NCI-H524 treated with DMSO at 0.1 percent for 48 hours (cell line): ENCODE data around the gene SHROOM3.
"Not testable (repeated sequence)": the region's sequence is repeated elsewhere in the genome, so short reads cannot be mapped to it uniquely, and the experiment has no call there.

ENCODE experiments used
- DNase-seq: peaks from one replicate; lab custom pipeline; 2025; lab: John Stamatoyannopoulos, UW

Gene SHROOM3

DNA sequence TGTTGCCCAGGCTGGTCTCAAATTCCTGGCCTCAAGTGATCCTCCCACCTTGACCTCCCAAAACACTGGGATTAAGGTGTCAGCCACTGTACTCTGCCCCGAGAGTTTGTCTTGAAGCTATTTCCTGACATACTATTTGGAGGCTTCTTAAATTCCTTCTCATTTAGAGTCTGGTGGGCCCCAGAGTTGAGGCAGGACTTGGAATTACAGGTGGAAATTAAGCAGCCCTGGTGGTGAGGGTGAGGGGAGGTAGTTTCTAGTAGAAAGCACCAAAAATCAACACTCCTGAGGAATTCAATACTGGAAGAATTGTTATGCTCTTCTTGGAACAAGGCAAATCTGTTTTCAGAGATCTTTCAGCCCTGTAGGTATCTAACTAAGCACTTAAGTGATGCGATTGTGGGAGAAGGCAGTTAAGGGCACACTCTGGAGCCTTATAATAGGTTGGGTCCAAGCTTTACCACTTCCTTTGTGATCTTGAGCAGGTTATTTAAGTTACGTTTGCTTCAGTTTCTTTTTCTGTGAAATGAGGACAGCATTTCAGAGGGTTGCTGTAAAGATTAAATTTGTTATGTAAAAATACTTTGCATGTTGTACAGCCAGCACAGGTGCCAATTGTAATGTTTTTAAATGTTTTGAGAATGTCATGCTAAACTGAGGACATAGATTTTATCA is 262.2 kb downstream of the SHROOM3 start:
- no peak for DNase-seq

DNA sequence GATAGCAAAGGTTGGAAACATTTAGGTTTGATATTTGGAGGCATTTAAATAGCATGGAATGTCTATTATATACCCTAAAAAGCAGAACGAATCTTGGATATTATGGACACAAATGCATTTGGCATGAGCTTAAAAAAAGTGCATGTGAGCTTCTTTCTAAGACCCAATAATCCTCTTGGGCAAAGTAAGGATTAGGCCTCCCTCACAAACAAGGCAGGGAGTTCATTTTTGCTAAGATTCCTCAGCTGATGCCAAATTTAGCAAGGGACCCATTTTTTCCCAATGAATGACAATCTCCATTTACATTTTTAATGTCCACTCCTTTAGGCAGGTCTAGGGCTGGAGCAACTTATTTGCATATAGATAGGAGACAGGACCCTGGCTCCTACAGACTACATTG is 263.1 kb downstream of the SHROOM3 start:
- no peak for DNase-seq

DNA sequence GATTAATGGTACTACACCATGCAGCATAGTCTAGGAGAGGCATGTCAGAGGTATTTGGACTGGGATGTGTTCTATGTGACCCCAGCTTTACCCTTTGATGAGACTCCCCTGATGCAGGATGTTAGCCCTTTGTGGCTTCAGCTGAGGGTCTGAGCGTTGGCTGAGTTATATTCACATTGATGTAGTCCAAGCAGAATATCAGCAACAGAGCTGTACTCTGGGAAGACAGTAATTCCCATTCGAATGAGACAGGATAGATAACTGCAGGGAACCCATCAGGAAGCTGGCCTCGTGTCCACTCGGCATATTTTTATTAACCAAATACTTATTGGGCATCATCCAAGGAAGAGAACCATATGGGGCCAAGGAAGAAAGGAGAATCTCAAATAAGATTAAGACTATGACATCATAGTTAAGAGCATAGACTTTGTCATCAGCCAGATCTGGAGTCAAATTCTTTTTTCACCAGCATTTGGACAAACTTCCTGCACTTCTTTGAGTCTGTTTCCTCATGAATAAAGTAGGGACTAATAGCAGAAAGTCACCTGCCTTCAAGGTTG is 264.8 kb downstream of the SHROOM3 start:
- DNase-seq = no peak

- DNase-seq = no peak
These were observed 267.6 kb downstream of the SHROOM3 start for GRCh38 chr4:76702440-76703122.

DNA sequence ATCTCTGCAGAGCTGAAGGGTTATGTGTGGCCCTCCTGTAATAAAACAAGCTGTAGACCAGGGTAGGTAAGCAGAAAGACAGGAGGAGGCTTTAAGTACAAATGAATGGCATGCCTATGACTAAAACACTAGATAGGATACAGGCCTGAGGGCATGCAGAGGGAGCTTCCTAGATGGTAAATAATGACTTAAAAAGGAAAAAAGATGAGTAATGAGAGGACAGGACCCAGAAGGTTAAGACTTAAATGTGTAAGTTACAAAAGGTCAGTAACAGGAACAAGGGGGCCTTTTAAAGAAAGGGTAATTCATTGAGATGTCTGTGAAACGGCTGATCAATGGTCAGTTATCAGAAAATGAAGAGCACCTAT is 268.1 kb downstream of the SHROOM3 start:
- DNase-seq = no peak

DNA sequence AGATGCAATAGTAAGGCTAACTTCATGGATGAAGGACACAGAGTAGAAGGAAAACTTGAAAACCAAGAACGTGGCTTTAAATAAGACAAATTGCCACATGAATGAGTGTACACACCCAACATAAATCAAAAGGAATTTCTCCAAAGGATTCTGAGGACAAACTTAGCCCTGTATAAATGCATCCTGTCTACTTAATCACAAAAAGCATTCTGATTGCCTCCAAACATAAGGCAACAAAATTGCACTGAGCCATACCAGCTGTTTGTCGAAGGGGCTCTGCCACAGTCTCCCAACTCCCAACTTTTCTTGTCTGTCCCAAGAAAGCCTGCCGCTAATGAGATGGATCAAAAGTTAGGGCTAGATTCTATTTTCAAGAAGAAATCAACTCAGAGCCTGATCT is 268.6 kb downstream of the SHROOM3 start:
- DNase-seq = no peak

DNA sequence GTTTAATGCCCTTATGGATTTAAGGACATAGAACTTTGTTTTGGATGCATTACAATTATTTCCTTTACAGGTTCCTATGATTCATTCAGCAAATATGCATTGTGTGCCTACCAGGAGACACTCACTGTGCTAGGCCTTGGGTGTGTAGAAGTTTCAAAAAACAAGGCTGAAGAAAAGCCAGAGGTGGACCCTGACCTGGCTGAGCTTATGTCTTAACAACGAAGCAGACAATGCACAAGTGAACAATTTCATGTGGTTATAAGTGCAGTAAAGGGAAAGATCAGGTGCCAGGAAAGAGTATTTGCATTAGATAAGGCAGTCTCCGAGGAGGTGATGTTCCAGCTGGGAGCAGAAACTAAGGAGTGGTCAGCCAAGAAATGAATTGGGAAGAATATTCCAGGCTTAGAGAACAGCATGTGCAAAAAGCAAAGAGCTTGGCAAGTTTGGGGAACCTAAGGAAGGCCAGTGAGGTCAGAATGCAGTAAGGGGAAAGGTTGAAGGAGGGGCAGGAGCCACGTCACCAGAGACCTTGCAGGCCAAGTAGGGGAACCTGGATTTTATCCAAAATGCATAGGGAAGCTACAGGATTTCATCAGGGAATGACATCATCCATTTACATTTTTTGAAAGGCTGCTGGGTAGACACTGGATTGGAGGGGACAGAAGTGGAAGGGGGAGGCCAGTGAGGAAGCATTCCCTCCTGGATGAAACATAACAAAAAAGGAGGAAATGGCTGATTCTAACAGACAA is 269.3 kb downstream of the SHROOM3 start:
- no peak for DNase-seq

- DNase-seq = no peak
These were observed 270.4 kb downstream of the SHROOM3 start for GRCh38 chr4:76705472-76705871.

DNA sequence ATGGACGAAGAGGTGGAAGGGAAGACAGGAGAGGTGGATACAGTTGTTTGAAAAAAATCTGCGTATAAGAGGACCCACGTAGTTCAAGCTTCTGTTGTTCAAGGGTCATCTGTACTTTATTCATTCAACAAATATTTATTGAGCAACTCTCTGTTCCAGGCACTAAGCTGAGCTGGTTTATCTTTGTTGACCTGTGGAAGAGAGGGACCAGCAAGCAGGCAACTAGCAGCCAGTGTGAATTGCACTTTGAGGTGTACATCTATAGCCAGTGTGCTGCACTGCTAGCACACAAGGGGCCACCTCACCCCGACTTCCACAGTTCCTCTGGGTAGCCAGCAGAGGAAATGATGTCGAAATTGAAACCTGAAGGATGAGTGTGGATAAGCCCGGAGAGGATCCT is 271.6 kb downstream of the SHROOM3 start:
- DNase-seq = no peak

DNA sequence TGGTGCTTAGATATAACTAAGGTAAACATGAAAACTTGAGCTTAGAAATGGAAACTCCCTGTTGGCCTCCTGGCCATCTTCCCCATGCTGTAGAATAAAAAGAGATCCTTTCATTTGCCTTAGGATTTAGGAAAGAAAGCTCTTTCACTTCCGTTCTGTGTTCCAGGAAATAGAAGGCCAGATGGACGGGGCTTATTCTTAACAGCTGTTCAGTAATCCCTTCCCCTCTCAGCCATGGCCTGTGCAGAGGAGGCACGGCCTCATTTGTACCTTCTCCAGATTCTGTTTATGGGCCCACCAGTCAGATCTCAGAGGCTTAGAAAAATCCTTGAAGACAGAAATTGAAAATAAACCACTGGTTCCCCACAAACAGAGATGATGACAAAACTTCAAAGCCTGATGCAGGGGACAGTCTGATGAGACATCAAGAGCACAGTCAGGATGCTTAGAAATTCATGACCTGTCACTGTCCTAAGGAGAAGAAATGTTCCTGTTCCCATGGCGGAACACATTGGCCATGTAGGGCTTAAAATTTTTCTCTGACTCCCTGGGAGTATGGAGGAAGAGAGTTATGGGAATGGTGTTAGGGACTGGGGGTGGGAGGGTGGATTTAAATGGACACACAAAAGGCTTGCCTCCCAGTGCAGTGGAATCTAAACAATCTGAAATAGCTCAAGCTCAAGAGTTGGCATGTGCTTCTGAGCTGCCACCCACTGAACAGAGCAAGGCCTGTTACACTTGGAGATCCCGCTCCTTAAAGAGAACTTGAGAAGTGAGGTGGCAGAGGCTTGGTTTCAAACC is 274.1 kb downstream of the SHROOM3 start:
- DNase-seq = peak; percentile 73

DNA sequence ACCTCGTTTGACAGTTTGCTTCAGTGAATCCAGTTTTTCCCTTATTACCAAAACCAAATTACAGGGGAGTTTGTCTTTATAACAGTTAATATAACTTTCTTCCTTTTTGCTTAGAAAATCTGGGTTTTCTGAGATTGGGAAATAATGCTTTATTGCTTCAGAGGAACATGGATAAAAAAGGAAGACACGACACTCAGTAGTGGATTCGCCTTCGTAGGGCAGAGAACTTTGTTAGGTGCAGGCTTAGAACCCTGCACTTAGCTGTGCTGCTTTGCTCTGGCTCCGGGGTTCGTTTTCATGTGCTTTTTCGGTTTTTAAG is 274.7 kb downstream of the SHROOM3 start:
- DNase-seq = no peak

GRCh38 chr4:76712564-76712963 is 277.5 kb downstream of the SHROOM3 start:
- DNase-seq = no peak

GRCh38 chr4:76714226-76714625 is 279.2 kb downstream of the SHROOM3 start:
- DNase-seq = no peak

DNA sequence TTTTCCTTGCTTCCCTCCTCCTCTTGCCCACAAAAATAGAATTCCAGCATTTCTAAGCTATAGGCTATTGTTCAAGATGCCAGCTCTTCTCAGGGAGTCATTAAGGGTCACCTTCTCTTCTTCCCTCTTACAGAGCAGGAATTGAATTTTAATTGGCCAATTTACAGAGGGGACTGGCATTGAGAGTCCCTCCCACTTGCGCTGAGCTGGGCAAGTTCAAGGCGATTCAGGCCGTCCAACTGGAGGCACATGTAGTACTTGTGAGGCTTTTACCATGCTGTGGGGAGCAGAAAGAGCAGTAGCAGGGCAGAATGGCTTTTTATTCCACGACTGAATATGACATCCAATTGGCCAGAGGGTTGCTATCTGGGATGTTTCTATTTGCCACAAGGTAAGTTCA is 281.0 kb downstream of the SHROOM3 start:
- DNase-seq = no peak

GRCh38 chr4:76716658-76717057 is 281.6 kb downstream of the SHROOM3 start:
- DNase-seq = no peak

GRCh38 chr4:76717431-76717830 is 282.4 kb downstream of the SHROOM3 start:
- DNase-seq = no peak

- no peak for DNase-seq
These were observed 283.0 kb downstream of the SHROOM3 start for GRCh38 chr4:76718021-76718420.

DNA sequence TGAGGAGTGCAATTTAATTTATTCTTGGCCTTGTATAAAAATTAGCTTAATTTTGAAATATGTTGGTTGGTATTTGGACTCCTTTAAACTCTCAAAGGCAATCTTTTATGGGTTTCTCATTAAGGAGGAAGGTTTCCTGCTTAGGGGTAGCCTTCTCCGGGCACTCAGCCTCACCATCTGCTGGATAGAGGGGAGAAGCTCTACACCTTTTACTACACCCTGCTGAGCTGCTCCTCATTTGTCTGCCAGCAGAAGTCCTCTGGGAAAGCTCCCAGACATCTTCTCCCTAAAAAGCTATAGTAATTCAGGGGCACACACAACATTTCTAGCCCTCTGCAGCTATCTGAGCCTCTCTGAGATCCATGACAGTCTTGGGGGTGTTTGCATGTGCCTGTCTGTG is 283.8 kb downstream of the SHROOM3 start:
- no peak for DNase-seq

DNA sequence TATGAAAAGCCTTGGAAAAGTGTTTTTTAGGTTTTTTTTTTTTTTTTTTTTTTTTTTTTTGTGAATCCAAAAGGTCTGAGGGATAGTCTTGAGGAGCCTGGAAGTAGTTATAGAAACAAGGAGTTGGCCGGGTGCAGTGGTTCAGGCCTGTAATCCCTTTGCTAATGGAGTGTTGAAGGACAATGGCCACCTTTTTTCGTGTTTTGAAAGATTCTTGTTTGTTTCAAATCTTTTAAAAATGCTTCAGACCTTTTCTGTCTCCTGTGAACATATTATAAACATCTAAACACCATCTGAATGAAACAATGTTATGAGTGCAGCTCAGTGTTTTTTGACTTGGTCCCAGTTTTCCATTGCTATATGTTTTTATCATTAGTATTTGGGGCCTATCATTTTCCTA is 285.1 kb downstream of the SHROOM3 start:
- no peak for DNase-seq

DNA sequence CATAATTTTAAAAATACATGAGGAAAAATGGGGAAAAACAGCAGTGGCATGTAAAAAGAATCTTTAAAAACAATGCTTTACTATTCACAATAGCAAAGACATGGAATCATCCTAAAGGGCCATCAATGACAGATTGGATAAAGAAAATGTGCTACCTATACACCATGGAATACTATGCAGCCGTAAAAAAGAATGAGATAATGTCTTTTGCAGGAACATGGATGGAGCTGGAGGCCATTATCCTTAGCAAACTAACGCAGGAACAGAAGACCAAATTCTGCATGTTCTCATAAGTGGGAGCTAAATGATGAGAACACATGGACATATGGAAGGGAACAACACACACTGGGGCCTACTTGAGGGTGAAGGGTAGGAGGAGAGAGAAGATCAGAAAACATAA is 287.1 kb downstream of the SHROOM3 start:
- DNase-seq = not testable (repeated sequence)

DNA sequence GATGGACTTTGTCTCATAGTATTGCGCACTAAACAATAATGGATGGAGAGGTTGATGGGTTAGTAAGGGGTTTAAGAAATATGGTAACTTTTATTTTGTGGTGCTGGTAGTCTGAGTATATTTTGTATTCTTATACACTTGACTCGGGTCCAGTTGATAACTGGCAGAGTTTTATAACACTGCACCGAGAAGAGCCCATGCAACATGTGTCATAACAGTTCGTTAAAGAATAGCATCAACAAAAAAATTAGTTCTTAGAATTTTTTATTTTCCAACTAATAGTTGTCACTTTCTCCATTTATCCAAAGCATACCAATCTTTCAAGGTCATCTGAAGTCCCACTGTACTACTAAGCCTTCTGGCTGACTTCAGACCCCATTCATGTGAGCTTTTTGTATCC is 287.8 kb downstream of the SHROOM3 start:
- no peak for DNase-seq

DNA sequence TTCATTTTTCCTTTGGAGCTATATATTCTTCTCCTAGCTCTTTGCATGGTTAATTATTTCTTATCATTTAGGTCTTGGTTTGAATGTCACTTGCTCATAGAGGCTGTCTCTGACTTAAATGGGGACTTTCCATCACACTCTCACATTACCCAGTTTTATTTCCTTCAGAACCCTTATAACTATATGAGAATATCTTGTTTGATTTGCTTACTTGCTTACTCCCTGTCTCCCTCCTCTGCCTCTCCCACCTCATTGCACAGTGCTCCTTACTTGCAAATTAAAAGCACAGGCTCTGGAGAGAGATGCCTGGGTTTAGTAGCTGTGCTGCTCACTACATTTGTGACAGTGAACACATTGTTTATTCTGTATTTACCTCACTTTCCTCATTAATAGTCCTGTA is 288.3 kb downstream of the SHROOM3 start:
- DNase-seq = no peak
